ENCODE data around the gene TYSND1. TPM values are rescaled to one million over a fixed set of nuclear protein-coding genes. Genes with fewer than 3 reads are reported as not detected.

TYSND1 gene
- total RNA-seq, 3 donors from 2014 or later: 15.3 to 19.7 (median 15.8) TPM

GRCh38 chr10:70178139-70178725 is 31.7 kb upstream of the TYSND1 start:
- ATAC-seq: no peak
- no peak for TF ChIP-seq CTCF (IDR thresholded peaks at IDR 0.05)
- intact Hi-C loops (cut with DNase I, micrococcal nuclease): no loop called here

GRCh38 chr10:70176441-70176840 is 29.9 kb upstream of the TYSND1 start:
- no peak for TF ChIP-seq CTCF (IDR thresholded peaks at IDR 0.05)
- intact Hi-C loops (cut with DNase I, micrococcal nuclease): no loop called here
- Histone ChIP-seq H3K4me3 (no peak overlapping the region), H3K36me3 (ENCODE audit: low read depth) (no peaks in the 10 kb centered on the region), H3K9me3 (no peaks in the 10 kb centered on the region), H3K4me1 (ENCODE audit: low read depth) (peaks cover 8% of the 10 kb centered on the region)
- no peak for DNase-seq
- no peak for ATAC-seq

More at GRCh38 chr10:70178139-70178725, 31.7 kb upstream of the TYSND1 start:
- H3K9me3 ChIP-seq: no peaks in the 10 kb centered on the region
- no peaks in the 10 kb centered on the region for H3K36me3 ChIP-seq (ENCODE audit: low read depth)
- no peak overlapping the region for H3K4me3 ChIP-seq
- DNase-seq: no peak
- peaks cover 8% of the 10 kb centered on the region for H3K4me1 ChIP-seq (ENCODE audit: low read depth)

GRCh38 chr10:70175516-70175915 is 29.0 kb upstream of the TYSND1 start:
- DNase-seq: no peak
- ATAC-seq: no peak
- intact Hi-C loops (cut with DNase I, micrococcal nuclease): no loop called here
- TF ChIP-seq CTCF (IDR thresholded peaks at IDR 0.05): no peak
- Histone ChIP-seq H3K9me3 (no peaks in the 10 kb centered on the region), H3K4me3 (no peak overlapping the region), H3K36me3 (ENCODE audit: low read depth) (no peaks in the 10 kb centered on the region), H3K4me1 (ENCODE audit: low read depth) (peaks cover 8% of the 10 kb centered on the region)

GRCh38 chr10:70174058-70174741 is 27.7 kb upstream of the TYSND1 start:
- TF ChIP-seq CTCF (IDR thresholded peaks at IDR 0.05): no peak
- no peaks in the 10 kb centered on the region for H3K36me3 ChIP-seq (ENCODE audit: low read depth)
- DNase-seq (peak in 1 of 3 donors; percentile 43), ATAC-seq (peak; percentile 33)
- H3K9me3 ChIP-seq: no peaks in the 10 kb centered on the region
- peaks cover 8% of the 10 kb centered on the region for H3K4me1 ChIP-seq (ENCODE audit: low read depth)
- H3K4me3 ChIP-seq: no peak overlapping the region
- intact Hi-C loops (cut with DNase I, micrococcal nuclease): no loop called here

GRCh38 chr10:70169649-70170364 is 23.3 kb upstream of the TYSND1 start:
- ATAC-seq: peak; percentile 41
- intact Hi-C loops (cut with DNase I, micrococcal nuclease): no loop called here
- Histone ChIP-seq H3K4me3 (peak overlapping the region; percentile 74), H3K4me1 (ENCODE audit: low read depth) (peaks cover 22% of the 10 kb centered on the region), H3K36me3 (ENCODE audit: low read depth) (no peaks in the 10 kb centered on the region), H3K9me3 (no peaks in the 10 kb centered on the region)
- peak in 1 of 3 donors; percentile 16 for DNase-seq
- TF ChIP-seq CTCF (IDR thresholded peaks at IDR 0.05): no peak

Measured in mucosa of descending colon (tissue), 3 donors.